Fibroblast of lung (primary cell): ENCODE results near the gene CHST8. TPM values are rescaled to one million over a fixed set of nuclear protein-coding genes. Genes with fewer than 3 reads are reported as not detected.

Experiments used
- DNase-seq, 2 donors: peaks; one replicate each; pipeline versions ENCODE4 v3.0.0 to v3.0.0-alpha.2; 2010; ENCODE audit warnings: low read depth in 2 of 2
- H2AFZ ChIP-seq: 2 replicates; pipeline ENCODE4 v1.5.1; 2012; ENCODE audit warnings: low read length, control low read depth, inconsistent platforms
- H3K27ac ChIP-seq: 2 replicates; pipeline ENCODE4 v1.5.1; 2011; ENCODE audit warnings: low read length, control low read depth; ENCODE audit not compliant: insufficient read depth
- H3K27me3 ChIP-seq: 2 replicates; pipeline ENCODE4 v1.5.1; 2011; ENCODE audit warnings: mild to moderate bottlenecking, low read length; ENCODE audit not compliant: control insufficient read depth, insufficient read depth
- H3K36me3 ChIP-seq: 2 replicates; pipeline ENCODE4 v1.5.1; 2011; ENCODE audit warnings: low read length; ENCODE audit not compliant: control insufficient read depth, insufficient read depth
- H3K4me1 ChIP-seq: 2 replicates; pipeline ENCODE4 v1.5.1; 2011; ENCODE audit warnings: low read length; ENCODE audit not compliant: control insufficient read depth, insufficient read depth; ENCODE audit errors: extremely low read depth
- H3K4me2 ChIP-seq: 2 replicates; pipeline ENCODE4 v1.5.1; 2011; ENCODE audit warnings: low read length, control low read depth; ENCODE audit not compliant: insufficient read depth; ENCODE audit errors: extremely low read depth
- H3K4me3 ChIP-seq, 4 experiments: fragments of 200-600 bp in 1 of 4; sonication (generic) in 1 of 4; replicated peaks in 1 of 4; 2 replicates each; pipeline ENCODE4 v1.5.1; 2011 to 2016; ENCODE audit warnings: low read length in 4 of 4, low read depth in 3 of 4, mild to moderate bottlenecking in 3 of 4, control low read depth in 2 of 4, inconsistent platforms in 1 of 4, mixed read lengths in 1 of 4; ENCODE audit not compliant: insufficient read depth in 1 of 4; ENCODE audit errors: control extremely low read depth in 1 of 4
- H3K79me2 ChIP-seq: 2 replicates; pipeline ENCODE4 v1.5.1; 2012; ENCODE audit warnings: mild to moderate bottlenecking, low read length, inconsistent platforms; ENCODE audit not compliant: control insufficient read depth, insufficient read depth
- H3K9ac ChIP-seq: 2 replicates; pipeline ENCODE4 v1.5.1; 2011; ENCODE audit warnings: mild to moderate bottlenecking, low read length, control low read depth; ENCODE audit not compliant: insufficient read depth
- H3K9me3 ChIP-seq: 2 replicates; pipeline ENCODE4 v1.5.1; 2012; ENCODE audit warnings: low read depth, low read length; ENCODE audit not compliant: control insufficient read depth, insufficient read depth
- H4K20me1 ChIP-seq: 2 replicates; pipeline ENCODE4 v1.5.1; 2011; ENCODE audit warnings: low read length; ENCODE audit not compliant: control insufficient read depth, insufficient read depth; ENCODE audit errors: extremely low read depth
- CTCF ChIP-seq, 2 donors: IDR thresholded peaks in 1 of 2; conservative IDR thresholded peaks in 1 of 2; 1 replicate in 1 of 2; 2 replicates in 1 of 2; pipeline ENCODE4 v1.5.1; 2011 to 2012; ENCODE audit warnings: low read length in 2 of 2, control low read depth in 1 of 2, inconsistent platforms in 1 of 2, low read depth in 1 of 2, mild to moderate bottlenecking in 1 of 2
- EZH2 ChIP-seq: IDR thresholded peaks from 2 replicates; pipeline ENCODE4 v1.5.1; 2012; ENCODE audit warnings: low read length, control low read depth, mild to moderate bottlenecking; ENCODE audit errors: missing control alignments
- polyA plus RNA-seq, 2 donors: library from polyadenylated mRNA; depleted of rRNA in 1 of 2; stranded (reverse) in 1 of 2; unstranded in 1 of 2; fragments of >200 nt; gene quantifications; 2 replicates each; pipeline ENCODE4 v1.2.1, GENCODE V29; 2011 to 2012; ENCODE audit warnings: missing spikeins in 1 of 2
- total RNA-seq: library from RNA; depleted of rRNA; stranded (reverse); fragments of >200 nt; gene quantifications from 2 replicates; pipeline ENCODE4 v1.2.1, GENCODE V29; 2014

CHST8 gene
- total and polyA plus RNA-seq, 2 donors (not counting 1 experiment from before 2014, with no cell fraction given), result not detected

- Histone ChIP-seq H3K79me2 (no peaks in the 10 kb centered on the region), H4K20me1 (no peaks in the 10 kb centered on the region), H3K4me1 (no peaks in the 10 kb centered on the region), H3K9ac (no peak overlapping the region), H3K36me3 (no peaks in the 10 kb centered on the region), H3K27me3 (no peaks in the 10 kb centered on the region), H2AFZ (no peak overlapping the region), H3K4me3 (no peak overlapping the region), H3K9me3 (no peaks in the 10 kb centered on the region), H3K27ac (no peak overlapping the region), H3K4me2 (no peak overlapping the region)
- no peak for DNase-seq
- TF ChIP-seq EZH2, result no peak
- no peak for TF ChIP-seq CTCF (conservative IDR thresholded peaks at IDR 0.05 in 1 of 2, IDR thresholded peaks at IDR 0.05 in 1 of 2; ENCODE audit: low read depth in 1 of 2, low read length in 2 of 2)
Measured at GRCh38 chr19:33705090-33705847, 83.5 kb downstream of the CHST8 start.

- no peak overlapping the region for H3K4me2 ChIP-seq
- H2AFZ ChIP-seq, result no peak overlapping the region
Measured at GRCh38 chr19:33705860-33706259, 84.1 kb downstream of the CHST8 start.

GRCh38 chr19:33706631-33707030 lies 84.9 kb downstream of the CHST8 start:
- no peaks in the 10 kb centered on the region for H3K9me3 ChIP-seq
- no peaks in the 10 kb centered on the region for H4K20me1 ChIP-seq
- no peak for TF ChIP-seq EZH2
- no peak for TF ChIP-seq CTCF (conservative IDR thresholded peaks at IDR 0.05 in 1 of 2, IDR thresholded peaks at IDR 0.05 in 1 of 2; ENCODE audit: low read depth in 1 of 2, low read length in 2 of 2)
- DNase-seq, result no peak
- H3K9ac ChIP-seq, result no peak overlapping the region
- H3K4me2 ChIP-seq, result no peak overlapping the region
- H2AFZ ChIP-seq, result no peak overlapping the region
- no peaks in the 10 kb centered on the region for H3K79me2 ChIP-seq
- H3K27me3 ChIP-seq, result no peaks in the 10 kb centered on the region
- H3K27ac ChIP-seq, result no peak overlapping the region
- no peak overlapping the region for H3K4me3 ChIP-seq
- H3K36me3 ChIP-seq, result no peaks in the 10 kb centered on the region
- H3K4me1 ChIP-seq, result no peaks in the 10 kb centered on the region

More at GRCh38 chr19:33705860-33706259, 84.1 kb downstream of the CHST8 start:
- no peak overlapping the region for H3K27ac ChIP-seq
- H3K4me1 ChIP-seq, result no peaks in the 10 kb centered on the region
- no peak overlapping the region for H3K4me3 ChIP-seq
- no peaks in the 10 kb centered on the region for H3K9me3 ChIP-seq
- H3K36me3 ChIP-seq, result no peaks in the 10 kb centered on the region
- DNase-seq, result no peak
- no peaks in the 10 kb centered on the region for H4K20me1 ChIP-seq
- H3K79me2 ChIP-seq, result no peaks in the 10 kb centered on the region
- TF ChIP-seq EZH2 (no peak), CTCF (conservative IDR thresholded peaks at IDR 0.05 in 1 of 2, IDR thresholded peaks at IDR 0.05 in 1 of 2; ENCODE audit: low read depth in 1 of 2, low read length in 2 of 2) (no peak)
- H3K27me3 ChIP-seq, result no peaks in the 10 kb centered on the region
- H3K9ac ChIP-seq, result no peak overlapping the region
